GM21723 (cell line): Measurements from ENCODE around the gene FXYD5.
"Not testable (repeated sequence)": the region's sequence is repeated elsewhere in the genome, so short reads cannot be mapped to it uniquely, and the experiment has no call there.

Experiments
- ATAC-seq: cut with Tn5 transposase; IDR thresholded peaks from one replicate; pipeline ENCODE4 v1.9.1; 2021; ENCODE audit warnings: mild to moderate bottlenecking, moderate library complexity; ENCODE audit not compliant: unreplicated experiment

FXYD5 gene

GRCh38 chr19:35177377-35178274 is 23.1 kb downstream of the FXYD5 start:
- no peak for ATAC-seq

DNA sequence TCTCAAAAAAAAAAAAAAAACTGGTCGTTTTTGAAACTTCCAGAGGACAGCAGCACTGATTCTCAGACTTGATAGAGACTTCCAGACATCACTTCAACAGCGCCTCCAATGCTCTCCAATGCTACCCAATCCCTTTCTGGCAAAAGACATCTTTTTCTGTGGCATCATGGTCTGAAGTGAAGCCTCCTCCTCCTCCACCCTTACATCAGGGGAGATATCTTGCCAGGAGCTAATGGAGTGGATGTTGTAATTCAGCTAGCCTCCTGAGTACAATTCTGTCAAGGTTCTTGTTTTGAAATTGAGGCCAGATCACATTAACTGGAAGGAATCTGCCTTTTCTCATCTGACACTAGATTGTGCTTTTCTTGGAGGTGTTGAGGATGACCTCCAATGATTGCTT is 24.2 kb downstream of the FXYD5 start:
- ATAC-seq = no peak

- no peak for ATAC-seq
Observed at GRCh38 chr19:35179830-35180229, 25.3 kb downstream of the FXYD5 start.

- no peak for ATAC-seq
Observed at GRCh38 chr19:35181387-35181786, 26.9 kb downstream of the FXYD5 start.

DNA sequence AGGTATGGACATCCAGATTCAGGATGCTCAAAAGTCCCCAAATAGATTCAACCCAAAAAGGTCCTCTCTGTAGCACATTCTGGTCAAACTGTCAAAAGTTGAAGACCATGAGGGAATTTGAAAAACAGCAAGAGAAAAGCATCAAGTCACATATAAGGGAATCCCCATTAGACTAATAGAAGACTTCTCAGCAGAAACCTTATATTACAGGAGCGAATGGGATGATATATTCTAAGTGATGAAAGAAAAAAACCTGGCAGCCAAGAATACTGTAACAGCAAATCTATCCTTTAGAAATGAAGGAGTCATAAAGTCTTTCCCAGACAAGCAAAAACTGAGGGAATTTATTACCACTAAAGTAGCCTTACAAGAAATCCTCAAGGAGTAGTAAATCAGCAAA is 29.7 kb downstream of the FXYD5 start:
- no peak for ATAC-seq

DNA sequence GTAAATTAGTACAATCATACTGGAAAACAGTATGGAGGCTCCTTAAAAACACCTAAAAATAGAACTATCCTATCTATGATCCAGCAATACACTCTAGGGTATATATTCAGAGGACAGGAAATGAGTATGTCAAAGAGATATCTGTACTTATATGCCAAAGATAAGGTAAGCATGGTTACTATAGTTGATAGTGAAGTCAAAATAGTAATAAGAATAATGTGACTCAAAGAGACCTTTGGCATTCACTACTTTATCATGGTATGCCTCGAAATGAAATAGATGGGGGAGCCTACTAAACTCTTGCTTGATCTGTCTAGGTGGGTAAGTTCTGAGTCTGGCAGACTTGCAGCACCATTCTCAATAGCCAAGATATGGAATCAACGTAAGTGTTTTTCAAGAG is 30.3 kb downstream of the FXYD5 start:
- no peak for ATAC-seq

DNA sequence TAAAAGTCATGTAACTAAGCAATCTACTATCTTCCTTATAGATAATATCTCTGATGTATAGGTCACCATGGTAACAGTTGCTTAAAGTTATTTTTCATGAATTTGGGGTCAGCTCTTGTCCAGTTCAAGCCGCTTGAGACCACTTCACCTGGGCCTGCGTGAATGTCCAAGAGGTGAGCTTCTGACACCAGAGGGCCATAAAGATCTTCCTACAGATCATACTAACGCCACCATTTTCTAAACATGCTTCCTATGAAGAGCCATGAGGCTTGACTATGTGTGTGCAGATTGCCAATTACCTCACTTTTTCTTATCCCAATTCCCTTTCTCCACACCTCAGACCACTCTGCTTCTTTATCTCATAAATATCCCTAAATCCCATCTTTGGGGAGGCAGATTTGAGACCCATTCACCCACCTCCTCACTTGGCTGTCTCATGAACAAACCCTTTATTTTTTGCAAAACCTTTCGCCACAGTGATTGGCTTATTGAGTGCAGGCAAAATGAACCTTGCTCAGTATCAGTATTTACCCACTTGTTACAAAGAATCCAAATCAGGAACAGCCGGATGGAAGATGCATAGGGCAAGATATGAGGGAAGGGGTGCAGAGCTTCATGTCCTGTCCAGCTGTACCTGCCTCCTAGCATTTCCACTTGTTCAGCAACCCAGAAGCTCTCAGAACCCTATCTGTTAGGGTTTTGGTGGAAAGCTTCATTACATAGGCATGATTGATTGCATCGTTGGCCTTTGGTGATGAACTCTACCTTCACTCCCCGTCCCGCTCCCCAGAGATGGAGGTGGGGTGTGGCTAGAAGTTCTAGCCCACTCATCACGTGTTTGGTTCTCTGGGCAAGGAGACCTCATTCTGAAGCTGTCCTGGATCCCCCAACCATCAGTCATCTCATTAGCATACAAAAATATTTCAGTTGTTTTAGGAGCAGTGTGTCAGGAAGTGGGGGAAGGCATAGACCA is 39.8 kb downstream of the FXYD5 start:
- no peak for ATAC-seq

- no peak for ATAC-seq
Observed at GRCh38 chr19:35195830-35196229, 41.3 kb downstream of the FXYD5 start.

DNA sequence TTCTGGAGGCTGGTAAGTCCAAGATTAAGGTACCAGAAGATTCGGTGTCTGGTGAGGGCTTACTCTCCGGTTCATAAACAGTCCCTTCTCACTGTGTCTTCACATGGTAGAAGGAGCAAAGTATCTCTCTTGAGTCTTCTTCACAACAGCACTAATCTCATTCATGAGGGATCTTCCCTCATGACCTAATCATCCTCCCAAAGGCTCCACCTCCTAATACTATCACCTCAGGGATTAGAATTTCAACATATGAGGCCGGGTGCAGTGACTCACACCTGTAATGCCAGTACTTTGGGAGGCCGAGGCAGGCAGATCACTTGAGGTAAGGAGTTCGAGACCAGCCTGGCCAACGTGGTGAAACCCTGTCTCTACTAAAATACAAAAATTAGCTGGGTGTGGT is 42.3 kb downstream of the FXYD5 start:
- ATAC-seq = not testable (repeated sequence)

DNA sequence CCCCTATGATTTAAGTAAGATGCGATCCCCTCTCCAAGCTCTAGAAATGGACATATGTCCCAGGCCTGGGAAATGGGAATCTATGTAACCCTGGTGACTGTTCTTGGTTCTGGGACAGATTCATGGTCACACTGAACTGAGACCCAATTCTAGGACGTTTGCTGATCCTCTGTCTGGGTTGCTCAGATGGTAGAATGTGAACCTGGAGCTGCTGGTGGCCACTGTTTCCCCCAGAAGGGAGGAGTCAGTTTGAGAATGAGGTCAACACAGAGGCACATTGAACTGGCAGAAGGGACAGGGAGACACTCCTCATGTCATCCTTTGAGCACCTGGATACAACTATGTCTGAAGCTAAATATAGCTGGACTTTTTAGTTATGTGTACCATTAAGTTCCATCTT is 44.9 kb downstream of the FXYD5 start:
- ATAC-seq = no peak

GRCh38 chr19:35202722-35203688 is 48.5 kb downstream of the FXYD5 start:
- ATAC-seq = no peak

- peak; percentile 73 for ATAC-seq
Observed at GRCh38 chr19:35204799-35205732, 50.5 kb downstream of the FXYD5 start.

- peak; percentile 20 for ATAC-seq
Observed at GRCh38 chr19:35205733-35206323, 51.3 kb downstream of the FXYD5 start.

DNA sequence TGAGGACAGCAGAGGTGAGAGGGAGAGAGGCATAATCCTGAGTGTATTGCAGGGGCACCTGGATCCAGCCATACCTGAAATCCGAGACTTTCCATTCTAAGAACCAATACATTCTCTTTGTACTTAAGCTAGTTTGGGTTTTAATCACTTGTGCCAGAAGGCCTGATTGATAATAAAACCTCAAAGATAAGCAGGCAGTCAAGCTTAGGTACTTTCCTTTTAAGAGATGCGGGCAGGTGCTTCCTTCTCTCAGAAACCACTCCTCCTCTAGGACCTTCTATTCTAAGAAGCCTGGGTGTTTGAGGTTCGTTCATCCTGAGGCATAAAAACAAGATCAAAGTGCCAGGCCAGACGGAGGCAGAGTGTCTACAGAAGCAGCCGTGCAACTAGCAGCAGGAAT is 51.8 kb downstream of the FXYD5 start:
- no peak for ATAC-seq

DNA sequence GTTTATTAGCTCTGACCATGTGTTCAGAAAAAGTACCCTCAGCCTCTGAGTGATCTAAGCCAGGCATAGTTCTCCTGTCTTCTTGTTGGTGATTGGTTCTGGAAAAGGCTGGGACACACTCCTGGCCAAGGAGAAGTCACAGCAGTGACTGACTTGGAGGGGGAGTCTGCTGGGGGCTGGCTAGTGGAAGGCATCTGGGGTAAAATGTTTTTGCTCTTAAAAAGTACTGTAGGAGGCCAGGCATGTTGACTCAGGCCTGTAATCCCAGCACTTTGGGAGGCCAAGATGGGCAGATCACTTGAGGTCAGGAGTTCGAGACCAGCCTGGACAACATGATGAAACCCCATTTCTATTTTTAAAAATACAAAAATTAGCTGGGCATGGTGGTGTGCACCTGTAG is 52.3 kb downstream of the FXYD5 start:
- no peak for ATAC-seq

- ATAC-seq = no peak
Observed at GRCh38 chr19:35207391-35207871, 52.9 kb downstream of the FXYD5 start.

DNA sequence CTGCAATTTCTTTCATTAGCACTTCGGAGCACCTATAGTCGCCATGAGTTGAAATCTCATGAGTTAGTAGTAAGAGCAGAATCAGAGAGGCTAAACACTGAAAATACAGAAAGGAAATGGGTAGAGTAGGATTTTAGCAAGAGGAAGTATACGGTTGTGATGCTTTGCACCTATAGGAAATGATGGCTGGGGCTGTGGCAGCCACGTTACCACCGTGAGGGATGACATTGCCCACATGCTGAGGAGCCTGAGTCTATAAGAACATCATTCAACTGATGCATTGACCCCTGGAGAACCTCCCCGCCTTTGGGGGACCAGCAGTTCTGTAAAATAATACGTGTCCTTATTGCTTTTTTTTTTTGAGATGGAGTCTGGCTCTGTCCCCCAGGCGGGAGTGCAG is 53.6 kb downstream of the FXYD5 start:
- ATAC-seq = no peak

DNA sequence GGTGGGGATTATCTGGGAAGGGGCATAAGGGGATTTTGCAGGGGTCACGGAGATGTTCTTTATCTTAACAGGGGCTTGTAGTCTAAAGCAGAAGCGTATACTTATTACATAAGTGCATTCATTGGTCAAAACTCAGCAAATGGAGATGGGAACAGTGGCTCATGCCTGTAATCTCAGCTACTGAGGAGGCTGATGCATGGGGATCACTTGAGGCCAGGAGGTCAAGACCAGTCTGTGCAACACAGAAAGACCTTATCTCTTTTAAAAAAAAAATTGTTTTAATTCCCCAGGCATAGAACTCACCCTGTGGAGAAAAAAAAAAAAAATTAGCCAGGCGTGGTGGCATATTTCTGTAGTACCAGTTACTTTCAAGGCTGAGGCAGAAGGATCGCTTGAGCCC is 55.1 kb downstream of the FXYD5 start:
- ATAC-seq = no peak
